ENCODE measurements around the gene SUPV3L1. TPM values are rescaled to one million over a fixed set of nuclear protein-coding genes. Genes with fewer than 3 reads are reported as not detected.

Gene SUPV3L1
- total and polyA plus RNA-seq, 3 donors from 2014 or later, result 59.2 to 80.4 (median 62.8) TPM

- no peaks in the 10 kb centered on the region for H3K27me3 ChIP-seq
- intact Hi-C loops (cut with DNase I; ENCODE audit: low total_unique reads), result no loop called here
- no peak for TF ChIP-seq CTCF (IDR thresholded peaks at IDR 0.05)
- no peak for TF ChIP-seq POLR2A (IDR thresholded peaks at IDR 0.05)
- no peak overlapping the region for H3K4me3 ChIP-seq
- H3K4me1 ChIP-seq, result peaks cover 14% of the 10 kb centered on the region
- H3K36me3 ChIP-seq (ENCODE audit: low read depth, missing control alignments), result no peaks in the 10 kb centered on the region
- WGBS, 2 donors, result 76 to 85% methylated on average over 2 of the region's 2 CpGs
- no peaks in the 10 kb centered on the region for H3K9me3 ChIP-seq
- no peak overlapping the region for H3K27ac ChIP-seq
- DNase-seq, result no peak
Observed at GRCh38 chr10:69176823-69177222, 3.2 kb upstream of the SUPV3L1 start.

DNA sequence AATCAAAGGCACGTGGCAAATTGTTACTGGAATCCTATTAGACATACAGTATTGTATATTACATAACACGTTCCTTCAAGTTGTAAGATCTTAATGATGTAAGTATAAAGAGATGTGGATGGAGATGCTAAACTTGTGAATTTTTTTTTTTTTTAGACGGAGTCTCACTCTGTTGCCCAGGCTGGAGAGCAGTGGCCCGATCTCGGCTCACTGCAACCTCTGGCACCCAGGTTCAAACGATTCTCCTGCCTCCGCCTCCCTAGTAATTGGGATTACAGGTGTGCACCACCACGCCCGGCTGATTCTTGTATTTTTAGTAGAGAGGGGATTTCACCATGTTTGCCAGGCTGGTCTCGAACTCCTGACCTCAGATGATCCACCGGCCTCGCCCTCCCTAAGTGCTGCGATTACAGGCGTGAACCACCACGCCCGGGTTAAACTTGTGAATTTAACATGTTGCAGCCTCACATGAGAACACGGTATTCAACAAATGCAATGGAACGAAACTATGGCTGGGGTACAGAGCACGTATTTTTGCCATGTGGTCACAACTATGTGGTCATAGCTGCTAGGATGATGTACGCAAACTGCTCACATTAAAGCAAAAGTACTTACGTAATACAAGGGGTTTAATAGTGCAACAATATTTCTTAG is 818 bp upstream of the SUPV3L1 start:
- intact Hi-C loops (cut with DNase I; ENCODE audit: low total_unique reads), result no loop called here
- peaks cover 14% of the 10 kb centered on the region for H3K4me1 ChIP-seq
- H3K27ac ChIP-seq, result peak overlapping the region in 1 of 2 donors; percentile 94
- no peak for DNase-seq
- 30 to 33% methylated on average over 13 to 21 of the region's 21 CpGs for WGBS, 2 donors
- no peaks in the 10 kb centered on the region for H3K9me3 ChIP-seq
- H3K4me3 ChIP-seq, result peak overlapping the region; percentile 95 to 99
- H3K27me3 ChIP-seq, result no peaks in the 10 kb centered on the region
- no peak for TF ChIP-seq CTCF (IDR thresholded peaks at IDR 0.05)
- TF ChIP-seq POLR2A (IDR thresholded peaks at IDR 0.05), result no peak
- no peaks in the 10 kb centered on the region for H3K36me3 ChIP-seq (ENCODE audit: low read depth, missing control alignments)

GRCh38 chr10:69180525-69181204 is 631 bp downstream of the SUPV3L1 start:
- peak overlapping the region; percentile 94 to 99 for H3K27ac ChIP-seq
- WGBS, 2 donors, result 1 to 2% methylated on average over 23 to 29 of the region's 29 CpGs
- H3K4me3 ChIP-seq, result peak overlapping the region; percentile 95 to 99
- TF ChIP-seq CTCF (IDR thresholded peaks at IDR 0.05) (no peak), POLR2A (IDR thresholded peaks at IDR 0.05) (no peak)
- peaks cover 14% of the 10 kb centered on the region for H3K4me1 ChIP-seq
- H3K27me3 ChIP-seq, result no peaks in the 10 kb centered on the region
- H3K9me3 ChIP-seq, result no peaks in the 10 kb centered on the region
- H3K36me3 ChIP-seq (ENCODE audit: low read depth, missing control alignments), result no peaks in the 10 kb centered on the region
- DNase-seq, result peak; percentile 21
- intact Hi-C loops (cut with DNase I; ENCODE audit: low total_unique reads), result no loop called here

GRCh38 chr10:69181433-69181832 is 1.4 kb downstream of the SUPV3L1 start:
- Histone ChIP-seq H3K4me3 (no peak overlapping the region), H3K9me3 (no peaks in the 10 kb centered on the region), H3K36me3 (ENCODE audit: low read depth, missing control alignments) (no peaks in the 10 kb centered on the region), H3K4me1 (peaks cover 14% of the 10 kb centered on the region), H3K27me3 (no peaks in the 10 kb centered on the region), H3K27ac (no peak overlapping the region)
- no peak for DNase-seq
- intact Hi-C loops (cut with DNase I; ENCODE audit: low total_unique reads), result no loop called here
- TF ChIP-seq POLR2A (IDR thresholded peaks at IDR 0.05), result no peak
- TF ChIP-seq CTCF (IDR thresholded peaks at IDR 0.05), result no peak
- WGBS, 2 donors, result 35 to 64% methylated on average over 1 of the region's 1 CpG
